C4-2B (cell line): Measurements from ENCODE around the gene FGFR3.

Experiments
- CTCF ChIP-seq: fragments of 450-650 bp; conservative IDR thresholded peaks from 2 replicates; pipeline ENCODE4 v1.5.1; 2017; ENCODE audit warnings: mild to moderate bottlenecking
- ZFX ChIP-seq: fragments of 450-650 bp; IDR thresholded peaks from 2 replicates; pipeline ENCODE4 v1.6.1; 2017

GRCh38 chr4:1750381-1751154 is 42.5 kb upstream of the FGFR3 start:
- TF ChIP-seq CTCF (no peak), ZFX (no peak)
